PC-3 (cell line): ENCODE measurements around the gene TUBAL3. TPM values are rescaled to one million over a fixed set of nuclear protein-coding genes. Genes with fewer than 3 reads are reported as not detected.

Experiments used
- ATAC-seq: fragments of 200-7000 bp; cut with Tn5 transposase; 2 replicates; pipeline ENCODE4 v1.9.1; 2020; ENCODE audit warnings: mild to moderate bottlenecking, moderate library complexity
- BruUV-seq: library from RNA; stranded (reverse); fragments of 400-500 nt; replicated peaks from 2 replicates; lab custom pipeline; 2021; lab: Mats Ljungman, UMichigan
- CTCF ChIA-PET: fragments of 300-600 bp; sonication (Branson Sonifier 250); formaldehyde crosslinking; loops from one replicate; lab custom pipeline; 2022; ENCODE audit warnings: antibody characterized with exemption; lab: Charles Lee
- POLR2A ChIA-PET: fragments of 300-600 bp; sonication (Branson Sonifier 250); formaldehyde crosslinking; loops from one replicate; lab custom pipeline; 2022; ENCODE audit warnings: antibody characterized with exemption; ENCODE audit not compliant: unreplicated experiment; lab: Charles Lee
- DNase-seq: peaks from one replicate; pipeline ENCODE4 v3.0.0-alpha.2; 2015
- H2AFZ ChIP-seq: fragments of 300-600 bp; sonication (generic); 2 replicates; pipeline ENCODE4 v1.6.0; 2016; ENCODE audit warnings: antibody characterized with exemption, low read length
- H3F3A ChIP-seq: fragments of 300-600 bp; sonication (generic); one replicate; pipeline ENCODE4 v1.6.0; 2017; ENCODE audit warnings: antibody characterized with exemption, low read length, control low read depth, mild to moderate bottlenecking; ENCODE audit not compliant: unreplicated experiment
- H3K27ac ChIP-seq: fragments of 300-600 bp; sonication (generic); 2 replicates; pipeline ENCODE4 v1.5.1; 2016; ENCODE audit warnings: mild to moderate bottlenecking, low read length
- H3K27me3 ChIP-seq: fragments of 300-600 bp; sonication (generic); 2 replicates; pipeline ENCODE4 v1.6.1; 2016; ENCODE audit warnings: low read length, mixed read lengths
- H3K36me3 ChIP-seq: fragments of 300-600 bp; sonication (generic); 2 replicates; pipeline ENCODE4 v1.6.1; 2016; ENCODE audit warnings: low read depth, mixed run types, low read length, mixed read lengths
- H3K4me1 ChIP-seq: fragments of 300-600 bp; sonication (generic); 2 replicates; pipeline ENCODE4 v1.5.1; 2016; ENCODE audit warnings: low read length; ENCODE audit not compliant: insufficient read depth
- H3K4me2 ChIP-seq: fragments of 300-600 bp; sonication (generic); 2 replicates; pipeline ENCODE4 v1.6.0; 2016; ENCODE audit warnings: low read length
- H3K4me3 ChIP-seq: fragments of 300-600 bp; sonication (generic); 2 replicates; pipeline ENCODE4 v1.5.1; 2016; ENCODE audit warnings: mild to moderate bottlenecking, low read length, mixed read lengths
- H3K79me2 ChIP-seq: fragments of 300-600 bp; sonication (generic); 2 replicates; pipeline ENCODE4 v1.6.1; 2017; ENCODE audit warnings: low read length, mixed read lengths
- H3K9ac ChIP-seq: fragments of 300-600 bp; sonication (generic); 2 replicates; pipeline ENCODE4 v1.6.0; 2016; ENCODE audit warnings: mild to moderate bottlenecking, low read length
- H3K9me2 ChIP-seq: fragments of 300-600 bp; sonication (generic); replicated peaks from 2 replicates; pipeline ENCODE4 v1.6.1; 2016; ENCODE audit warnings: mixed run types, low read length, mixed read lengths
- H3K9me3 ChIP-seq: fragments of 300-600 bp; sonication (generic); 2 replicates; pipeline ENCODE4 v1.6.1; 2016; ENCODE audit warnings: low read length, mixed read lengths
- H4K20me1 ChIP-seq: fragments of 300-600 bp; sonication (generic); 2 replicates; pipeline ENCODE4 v1.6.1; 2016; ENCODE audit warnings: low read length, mixed read lengths
- EZH2 ChIP-seq: fragments of 300-600 bp; sonication (generic); IDR thresholded peaks from one replicate; pipeline ENCODE4 v1.6.1; 2017; ENCODE audit warnings: antibody characterized with exemption, mild to moderate bottlenecking, low read length; ENCODE audit not compliant: unreplicated experiment
- EZH2phosphoT487 ChIP-seq: fragments of 300-600 bp; sonication (generic); IDR thresholded peaks from 2 replicates; pipeline ENCODE4 v1.6.1; 2018; ENCODE audit warnings: mild to moderate bottlenecking, antibody characterized with exemption, low read length, borderline replicate concordance
- intact Hi-C: fragments of 100-400 bp; cut with micrococcal nuclease; formaldehyde crosslinking; loops from 2 replicates; pipeline ENCODE4 v1.9.0; 2023
- total RNA-seq: library from RNA; depleted of rRNA; stranded (reverse); fragments of >200 nt; gene quantifications from 2 replicates; pipeline ENCODE4 v1.2.3, GENCODE V29; 2014
- TF ChIP-seq, protein P1 (sequence below): fragments of 300-600 bp; sonication (generic); conservative IDR thresholded peaks from 2 replicates; pipeline ENCODE4 v1.5.1; 2017; ENCODE audit warnings: antibody characterized with exemption, low read depth, mild to moderate bottlenecking, low read length

The TUBAL3 gene
- total RNA-seq, 1 experiment from 2014 or later = not detected

DNA sequence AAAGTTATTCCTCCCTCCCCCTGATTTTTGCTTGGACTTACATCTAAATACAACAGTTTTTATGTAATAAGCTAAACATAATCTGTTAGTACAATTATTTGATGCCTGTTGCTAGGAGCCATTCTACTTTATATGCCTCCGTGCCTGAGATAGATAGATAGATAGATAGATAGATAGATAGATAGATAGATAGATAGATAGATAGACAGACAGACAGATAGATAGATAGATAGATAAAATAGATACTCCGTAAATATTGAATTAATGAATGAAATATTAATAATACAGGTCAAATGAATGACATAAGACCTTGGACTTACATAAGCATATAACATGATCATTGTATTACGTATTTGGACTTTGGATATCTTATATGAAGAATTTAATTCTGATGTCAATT is 30.7 kb upstream of the TUBAL3 start:
- CTCF ChIA-PET = interaction anchor here (0.6 to 1.2 kb wide), 2 partner anchors 195 to 665 kb away, joined by 3 read pairs; no protein-coding TSS in a partner anchor
- no peaks in the 10 kb centered on the region for H3K27me3 ChIP-seq
- H3K36me3 ChIP-seq = peaks cover 7% of the 10 kb centered on the region; the same call in 1 of the 2 replicates
- no peaks in the 10 kb centered on the region for H3K9me2 ChIP-seq
- no peak overlapping the region for H3K27ac ChIP-seq
- POLR2A ChIA-PET = no interaction called here
- H3K4me3 ChIP-seq = no peak overlapping the region
- intact Hi-C loops = loop anchor here (2.0 kb wide), 1 partner anchor 587 kb away; no protein-coding TSS in a partner anchor
- TF ChIP-seq, protein P1, sequence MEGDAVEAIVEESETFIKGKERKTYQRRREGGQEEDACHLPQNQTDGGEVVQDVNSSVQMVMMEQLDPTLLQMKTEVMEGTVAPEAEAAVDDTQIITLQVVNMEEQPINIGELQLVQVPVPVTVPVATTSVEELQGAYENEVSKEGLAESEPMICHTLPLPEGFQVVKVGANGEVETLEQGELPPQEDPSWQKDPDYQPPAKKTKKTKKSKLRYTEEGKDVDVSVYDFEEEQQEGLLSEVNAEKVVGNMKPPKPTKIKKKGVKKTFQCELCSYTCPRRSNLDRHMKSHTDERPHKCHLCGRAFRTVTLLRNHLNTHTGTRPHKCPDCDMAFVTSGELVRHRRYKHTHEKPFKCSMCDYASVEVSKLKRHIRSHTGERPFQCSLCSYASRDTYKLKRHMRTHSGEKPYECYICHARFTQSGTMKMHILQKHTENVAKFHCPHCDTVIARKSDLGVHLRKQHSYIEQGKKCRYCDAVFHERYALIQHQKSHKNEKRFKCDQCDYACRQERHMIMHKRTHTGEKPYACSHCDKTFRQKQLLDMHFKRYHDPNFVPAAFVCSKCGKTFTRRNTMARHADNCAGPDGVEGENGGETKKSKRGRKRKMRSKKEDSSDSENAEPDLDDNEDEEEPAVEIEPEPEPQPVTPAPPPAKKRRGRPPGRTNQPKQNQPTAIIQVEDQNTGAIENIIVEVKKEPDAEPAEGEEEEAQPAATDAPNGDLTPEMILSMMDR = no peak
- no peak for TF ChIP-seq EZH2
- TF ChIP-seq EZH2phosphoT487 = no peak
- H3K4me1 ChIP-seq = no peaks in the 10 kb centered on the region
- no peak overlapping the region for H3K4me2 ChIP-seq
- H3K79me2 ChIP-seq = no peaks in the 10 kb centered on the region
- H3K9ac ChIP-seq = no peak overlapping the region
- no TSS peak for BruUV-seq
- ATAC-seq (no peak), DNase-seq (no peak)
- no peaks in the 10 kb centered on the region for H4K20me1 ChIP-seq
- no peak overlapping the region for H2AFZ ChIP-seq
- H3K9me3 ChIP-seq = no peaks in the 10 kb centered on the region
- no peaks in the 10 kb centered on the region for H3F3A ChIP-seq

DNA sequence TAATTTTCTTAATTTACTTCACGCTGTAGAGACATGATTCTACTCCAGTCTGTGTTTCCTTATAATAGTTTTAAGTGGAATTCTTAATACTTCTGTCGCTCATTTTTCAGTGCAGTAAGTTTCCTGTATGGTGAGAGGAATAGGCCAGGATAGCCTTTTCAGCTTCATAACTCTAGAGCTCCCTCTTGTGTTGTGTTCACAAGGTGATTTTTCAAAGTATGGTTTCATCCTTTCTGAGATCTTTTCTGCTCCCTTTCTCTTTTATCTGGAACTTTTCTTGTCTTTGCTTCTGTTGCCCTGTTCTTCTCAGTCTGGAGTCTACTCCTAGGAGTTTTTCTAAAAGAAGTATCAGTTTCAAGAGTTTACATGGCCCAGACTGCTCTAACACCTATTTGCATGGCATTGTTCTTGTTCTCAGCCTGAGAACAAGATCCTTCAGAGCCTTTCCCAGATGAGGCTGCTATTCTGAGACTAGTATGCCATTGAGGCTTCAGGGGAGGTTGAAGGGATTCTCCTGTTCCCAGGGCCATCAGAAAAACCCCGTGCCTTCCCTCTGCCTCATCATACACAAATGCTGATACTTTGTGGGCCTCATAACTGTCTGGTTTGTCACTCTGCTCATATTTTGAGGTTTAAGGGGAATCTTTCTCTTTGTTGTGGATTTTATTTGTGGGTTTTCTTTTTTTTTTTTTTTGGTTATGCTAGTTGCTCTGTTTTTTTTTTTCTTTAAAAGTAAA is 29.6 kb upstream of the TUBAL3 start:
- no peak for TF ChIP-seq EZH2
- TF ChIP-seq, protein P1 = peak; percentile 66
- intact Hi-C loops = loop anchor here (1.0 to 5.0 kb wide), 3 partner anchors 50 to 585 kb away; no protein-coding TSS in a partner anchor
- ChIA-PET POLR2A (interaction anchor here (0.6 kb wide), 1 partner anchor 115 kb away, joined by 13 read pairs; no protein-coding TSS in a partner anchor), CTCF (interaction anchor here (0.6 to 1.2 kb wide), 3 partner anchors 23 to 663 kb away, joined by 3 read pairs; no protein-coding TSS in a partner anchor)
- no peaks in the 10 kb centered on the region for H3F3A ChIP-seq
- H3K4me1 ChIP-seq = no peaks in the 10 kb centered on the region
- H3K9me2 ChIP-seq = no peaks in the 10 kb centered on the region
- H3K4me3 ChIP-seq = no peak overlapping the region
- H3K79me2 ChIP-seq = no peaks in the 10 kb centered on the region
- no peaks in the 10 kb centered on the region for H3K27me3 ChIP-seq
- BruUV-seq = no TSS peak
- H4K20me1 ChIP-seq = no peaks in the 10 kb centered on the region
- H2AFZ ChIP-seq = no peak overlapping the region
- H3K36me3 ChIP-seq = peaks cover 7% of the 10 kb centered on the region; the same call in 1 of the 2 replicates
- no peak overlapping the region for H3K9ac ChIP-seq
- peak; percentile 43 for DNase-seq
- H3K4me2 ChIP-seq = no peak overlapping the region
- peak; percentile 62 for ATAC-seq
- no peaks in the 10 kb centered on the region for H3K9me3 ChIP-seq
- no peak overlapping the region for H3K27ac ChIP-seq

DNA sequence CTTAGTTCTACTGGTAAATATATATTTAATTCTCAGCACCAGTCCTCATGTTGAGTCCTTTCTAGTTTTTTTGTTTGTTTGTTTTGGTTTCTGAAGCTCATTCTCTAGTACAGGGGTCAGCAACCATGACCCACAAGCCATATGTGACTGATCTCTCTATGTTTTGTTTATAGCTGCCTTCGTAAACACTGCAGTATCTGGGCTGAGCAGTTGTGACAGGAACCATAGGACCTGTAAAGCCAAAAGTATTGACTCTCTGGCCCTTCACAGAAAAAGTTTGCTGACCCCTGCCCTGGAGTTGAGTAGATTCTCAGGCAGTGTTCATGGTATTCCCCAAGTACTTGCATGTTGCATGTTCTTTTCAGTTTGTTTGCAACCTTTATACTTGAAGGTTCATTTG is 28.6 kb upstream of the TUBAL3 start:
- H3K4me1 ChIP-seq = no peaks in the 10 kb centered on the region
- DNase-seq (no peak), ATAC-seq (no peak)
- H3K27ac ChIP-seq = no peak overlapping the region
- no peak overlapping the region for H2AFZ ChIP-seq
- H3K27me3 ChIP-seq = no peaks in the 10 kb centered on the region
- POLR2A ChIA-PET = no interaction called here
- no peak for TF ChIP-seq EZH2
- TF ChIP-seq EZH2phosphoT487 = no peak
- TF ChIP-seq, protein P1 = no peak
- H4K20me1 ChIP-seq = no peaks in the 10 kb centered on the region
- peaks cover 7% of the 10 kb centered on the region; the same call in 1 of the 2 replicates for H3K36me3 ChIP-seq
- no TSS peak for BruUV-seq
- H3F3A ChIP-seq = no peaks in the 10 kb centered on the region
- intact Hi-C loops = loop anchor here (5.0 kb wide), 1 partner anchor 151 kb away; no protein-coding TSS in a partner anchor
- H3K4me3 ChIP-seq = no peak overlapping the region
- CTCF ChIA-PET = no interaction called here
- H3K79me2 ChIP-seq = no peaks in the 10 kb centered on the region
- H3K9ac ChIP-seq = no peak overlapping the region
- H3K9me3 ChIP-seq = no peaks in the 10 kb centered on the region
- H3K4me2 ChIP-seq = no peak overlapping the region
- no peaks in the 10 kb centered on the region for H3K9me2 ChIP-seq
